ENCODE measurements around the gene TTC39B.

TTC39B gene

DNA sequence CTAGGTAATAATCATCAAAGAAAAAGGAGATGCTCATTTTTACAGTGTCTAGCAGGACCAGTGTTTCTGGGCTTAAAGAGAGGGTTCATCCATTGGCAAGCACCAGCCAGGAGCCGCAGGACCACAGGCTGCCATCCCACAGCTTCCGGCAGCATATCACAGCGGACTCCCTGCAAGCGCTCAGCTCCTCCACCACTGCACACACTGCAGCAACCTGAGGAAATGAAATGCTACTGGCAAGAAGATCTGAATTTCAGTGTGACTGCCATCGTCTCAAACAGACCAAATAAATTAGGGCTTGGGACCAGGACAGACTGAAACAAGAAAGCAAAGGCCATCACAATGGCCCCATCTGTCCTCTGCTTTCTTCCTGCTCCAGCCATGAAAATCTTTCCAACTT, 114.2 kb downstream of the TTC39B start:
- TF ChIP-seq, protein P1, sequence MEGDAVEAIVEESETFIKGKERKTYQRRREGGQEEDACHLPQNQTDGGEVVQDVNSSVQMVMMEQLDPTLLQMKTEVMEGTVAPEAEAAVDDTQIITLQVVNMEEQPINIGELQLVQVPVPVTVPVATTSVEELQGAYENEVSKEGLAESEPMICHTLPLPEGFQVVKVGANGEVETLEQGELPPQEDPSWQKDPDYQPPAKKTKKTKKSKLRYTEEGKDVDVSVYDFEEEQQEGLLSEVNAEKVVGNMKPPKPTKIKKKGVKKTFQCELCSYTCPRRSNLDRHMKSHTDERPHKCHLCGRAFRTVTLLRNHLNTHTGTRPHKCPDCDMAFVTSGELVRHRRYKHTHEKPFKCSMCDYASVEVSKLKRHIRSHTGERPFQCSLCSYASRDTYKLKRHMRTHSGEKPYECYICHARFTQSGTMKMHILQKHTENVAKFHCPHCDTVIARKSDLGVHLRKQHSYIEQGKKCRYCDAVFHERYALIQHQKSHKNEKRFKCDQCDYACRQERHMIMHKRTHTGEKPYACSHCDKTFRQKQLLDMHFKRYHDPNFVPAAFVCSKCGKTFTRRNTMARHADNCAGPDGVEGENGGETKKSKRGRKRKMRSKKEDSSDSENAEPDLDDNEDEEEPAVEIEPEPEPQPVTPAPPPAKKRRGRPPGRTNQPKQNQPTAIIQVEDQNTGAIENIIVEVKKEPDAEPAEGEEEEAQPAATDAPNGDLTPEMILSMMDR (IDR thresholded peaks at IDR 0.05; ENCODE audit: extremely low read depth, missing control alignments), result no peak
- DNase-seq (ENCODE audit: low spot score), result no peak

DNA sequence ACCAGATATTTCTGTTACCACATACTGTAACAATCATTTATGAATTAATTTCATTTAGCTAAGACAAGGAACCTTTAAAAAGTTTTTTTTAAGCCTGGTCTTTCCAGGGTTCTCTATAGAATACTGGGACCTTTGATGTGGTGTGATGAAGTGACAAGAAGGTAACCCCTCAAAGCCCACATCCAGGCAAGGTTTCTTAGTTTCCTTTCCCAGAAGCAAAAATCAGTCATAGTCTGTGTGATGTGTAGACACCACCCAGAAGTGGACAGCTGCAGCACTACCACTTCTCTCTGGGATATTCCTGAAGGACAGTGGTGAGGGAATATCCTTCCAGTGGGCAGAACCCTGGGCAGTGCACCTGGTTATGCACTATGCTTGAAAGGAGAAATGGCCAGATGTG, 115.6 kb downstream of the TTC39B start:
- DNase-seq (ENCODE audit: low spot score), result no peak
- TF ChIP-seq, protein P1 (IDR thresholded peaks at IDR 0.05; ENCODE audit: extremely low read depth, missing control alignments), result no peak

DNA sequence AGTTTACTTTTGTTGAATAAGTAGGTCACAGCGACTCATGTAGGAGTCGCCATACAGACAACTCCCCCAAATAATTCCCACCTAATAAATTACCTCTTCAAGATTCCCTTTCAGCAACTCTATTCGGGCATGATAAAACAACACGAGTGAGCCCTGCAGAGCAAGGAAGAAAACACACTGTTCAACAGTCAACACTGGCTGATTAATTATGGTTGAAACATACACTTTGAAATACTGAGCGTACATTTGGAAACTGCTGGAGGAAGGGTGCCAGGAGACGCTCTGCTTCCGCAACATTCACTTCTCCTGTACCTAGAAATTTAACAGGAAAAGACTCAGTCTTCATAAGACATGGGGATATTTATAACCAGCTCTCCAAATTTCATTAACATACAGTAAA, 117.5 kb downstream of the TTC39B start:
- no peak for DNase-seq (ENCODE audit: low spot score)
- TF ChIP-seq, protein P1 (IDR thresholded peaks at IDR 0.05; ENCODE audit: extremely low read depth, missing control alignments), result no peak

DNA sequence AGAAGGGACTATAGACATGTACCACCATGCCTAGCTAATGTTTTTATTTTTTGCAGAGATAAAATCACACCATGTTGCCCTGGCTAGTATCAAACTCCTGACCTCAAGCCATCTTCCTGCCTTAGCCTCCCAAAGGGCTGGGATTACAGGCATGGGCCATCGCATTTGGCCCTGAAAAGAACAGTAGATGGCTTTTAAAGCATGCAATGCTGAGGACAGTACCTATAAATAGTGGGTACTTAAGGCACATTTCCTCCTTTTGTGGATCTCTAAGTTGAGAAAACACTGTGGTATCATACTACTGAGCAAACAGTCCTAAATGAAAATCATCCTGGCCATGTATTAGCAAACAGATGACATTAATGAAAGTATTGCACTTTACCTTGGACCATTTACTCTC, 119.4 kb downstream of the TTC39B start:
- TF ChIP-seq, protein P1 (IDR thresholded peaks at IDR 0.05; ENCODE audit: extremely low read depth, missing control alignments), result no peak
- no peak for DNase-seq (ENCODE audit: low spot score)

DNA sequence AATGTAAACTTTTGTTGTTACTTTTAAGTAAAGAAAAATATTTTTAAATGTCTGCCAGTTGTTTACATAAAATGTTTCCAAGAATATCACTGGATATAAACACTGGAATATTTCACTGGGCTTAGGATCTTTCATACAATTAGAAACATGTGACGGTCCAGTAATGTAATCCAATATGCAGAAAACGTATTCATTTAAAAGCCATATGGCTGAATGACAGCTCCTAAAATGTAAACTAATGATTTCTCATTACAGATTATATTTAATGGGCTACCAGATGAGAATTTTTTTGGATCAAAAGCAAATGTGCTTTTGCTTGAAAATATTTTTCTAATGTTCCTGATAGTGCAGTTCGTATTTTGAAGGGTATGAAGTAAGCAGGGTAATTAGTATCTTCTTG, 124.3 kb downstream of the TTC39B start:
- no peak for DNase-seq (ENCODE audit: low spot score)
- TF ChIP-seq, protein P1 (IDR thresholded peaks at IDR 0.05; ENCODE audit: extremely low read depth, missing control alignments), result no peak

DNA sequence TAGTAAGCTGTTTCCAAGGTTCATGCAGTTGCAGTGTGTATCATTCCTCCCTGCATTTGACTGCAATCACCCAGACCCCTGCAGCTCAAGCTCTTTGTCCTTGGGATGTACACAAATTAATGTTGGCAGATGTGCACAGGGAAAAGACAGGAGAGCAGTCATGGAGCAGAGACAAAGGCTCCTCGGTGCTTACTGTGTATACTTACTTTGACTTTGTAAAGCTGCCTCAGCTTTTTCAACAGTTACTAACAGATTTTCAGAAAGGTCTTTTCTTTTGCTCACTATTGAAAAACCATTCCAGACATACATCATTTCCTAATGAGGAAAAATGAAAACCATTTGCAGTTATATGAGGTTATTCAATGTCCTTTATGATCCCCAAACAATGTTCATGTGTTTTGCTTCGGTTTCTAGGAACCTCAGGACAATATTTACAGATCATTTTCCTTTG, 124.9 kb downstream of the TTC39B start:
- DNase-seq (ENCODE audit: low spot score), result no peak
- TF ChIP-seq, protein P1 (IDR thresholded peaks at IDR 0.05; ENCODE audit: extremely low read depth, missing control alignments), result no peak

DNA sequence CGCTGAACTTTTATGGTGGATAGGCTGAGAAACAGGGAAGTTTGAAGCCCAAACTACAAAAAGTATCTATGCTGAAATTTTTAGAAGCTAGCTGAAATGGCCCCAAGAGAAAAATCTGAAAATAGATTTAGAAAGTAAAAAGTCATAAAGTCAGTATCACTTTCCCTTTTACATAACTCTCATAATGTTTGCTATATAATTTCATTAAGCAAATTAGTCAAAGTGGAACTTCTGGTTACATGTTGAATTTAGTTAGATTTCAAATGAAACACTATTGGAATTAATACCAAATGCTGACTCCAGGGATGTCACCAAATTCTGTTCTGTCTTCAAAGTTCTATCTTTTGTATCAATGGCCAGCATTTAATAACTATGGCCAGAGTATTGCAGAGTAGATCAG, 126.9 kb downstream of the TTC39B start:
- TF ChIP-seq, protein P1 (IDR thresholded peaks at IDR 0.05; ENCODE audit: extremely low read depth, missing control alignments), result no peak
- DNase-seq (ENCODE audit: low spot score), result peak; percentile 12
